Ureter (tissue), 1 donor: ENCODE results near the gene OSBPL1A. TPM values are rescaled to one million over a fixed set of nuclear protein-coding genes. Genes with fewer than 3 reads are reported as not detected.

Experiments
- DNase-seq: peaks from one replicate; pipeline ENCODE4 v3.0.0-alpha.2; 2020; ENCODE audit warnings: low spot score
- total RNA-seq: library from RNA; stranded (reverse); gene quantifications from one replicate; pipeline ENCODE4 v1.2.4, GENCODE V29; 2023
- donor health status: DM: yes; HTN: yes; CAD: no.

The OSBPL1A gene
- total RNA-seq, 1 donor from 2014 or later = 40.4 TPM

GRCh38 chr18:24126155-24126961 lies 271.3 kb downstream of the OSBPL1A start:
- DNase-seq = no peak

- no peak for DNase-seq
Measured at GRCh38 chr18:24121625-24122024, 276.0 kb downstream of the OSBPL1A start.

- no peak for DNase-seq
Measured at GRCh38 chr18:24120676-24121075, 276.9 kb downstream of the OSBPL1A start.

DNA sequence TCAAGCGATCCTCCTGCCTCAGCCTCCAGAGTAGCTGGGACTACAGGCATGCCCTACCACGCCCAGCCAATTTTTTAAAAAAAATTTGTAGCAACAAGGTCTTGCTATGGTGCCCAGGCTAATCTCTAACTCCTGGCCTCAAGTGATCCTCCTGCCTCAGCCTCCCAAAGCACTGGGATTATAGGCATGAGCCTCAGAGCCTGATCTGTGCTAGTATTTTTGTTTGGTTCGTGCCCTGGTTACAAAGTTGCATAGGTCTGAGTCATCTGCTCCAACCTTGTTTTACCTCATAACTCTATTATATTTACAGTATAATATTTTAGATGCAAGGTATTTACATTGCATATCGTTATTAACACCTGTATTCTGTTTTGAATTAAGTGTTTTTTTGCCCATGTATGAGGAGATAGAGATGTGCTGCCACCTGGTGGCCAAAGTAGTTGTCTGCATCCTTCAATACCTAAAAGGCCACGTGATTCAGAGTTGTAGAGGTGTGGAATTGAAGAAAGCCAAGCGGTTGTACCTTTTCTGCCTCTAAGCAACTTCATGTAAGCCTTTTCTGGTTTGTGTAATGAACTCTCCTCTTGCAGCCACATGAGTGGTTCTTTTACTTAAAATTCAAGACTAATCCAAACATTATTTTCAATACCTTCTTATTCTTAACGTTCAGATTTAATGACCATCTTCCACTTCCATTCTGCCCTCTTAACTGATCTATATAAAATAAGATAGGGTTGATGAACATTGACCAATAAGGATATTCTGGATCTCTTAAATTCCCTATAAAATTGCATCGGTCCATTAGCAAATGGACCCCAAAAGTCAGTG lies 278.7 kb downstream of the OSBPL1A start:
- peak; percentile 64 for DNase-seq

DNA sequence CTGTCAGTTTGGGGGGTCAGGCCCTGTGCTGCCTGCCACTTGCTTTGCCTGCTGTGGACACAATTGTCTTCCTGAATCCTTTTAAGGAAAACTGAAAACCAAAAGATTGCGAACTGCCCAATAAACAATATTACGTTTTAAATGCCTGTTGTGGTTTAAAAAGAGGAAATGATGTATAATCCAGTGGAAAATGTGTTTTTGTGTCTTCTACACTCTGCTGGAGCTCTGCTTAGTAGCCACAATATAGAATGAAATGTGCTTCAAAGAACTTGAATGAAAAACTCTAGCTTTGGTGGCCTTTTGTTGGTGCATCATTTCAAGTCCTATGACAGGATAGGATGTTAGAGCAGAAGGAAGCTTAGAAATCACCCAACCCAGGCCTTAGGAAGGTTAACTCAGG lies 282.0 kb downstream of the OSBPL1A start:
- no peak for DNase-seq

GRCh38 chr18:24114924-24115549 lies 282.6 kb downstream of the OSBPL1A start:
- no peak for DNase-seq

GRCh38 chr18:24112874-24113615 lies 284.6 kb downstream of the OSBPL1A start:
- no peak for DNase-seq

GRCh38 chr18:24112464-24112863 lies 285.2 kb downstream of the OSBPL1A start:
- DNase-seq = no peak

Other genes with a start within 250 kb of the OSBPL1A start
- 49.4 TPM for gene IMPACT, start 28.8 kb upstream of the OSBPL1A start, total RNA-seq
- gene HRH4, start 62.8 kb upstream of the OSBPL1A start, total RNA-seq = not detected